Adrenal gland (tissue), 5 donors: ENCODE measurements around the gene CNOT8.

Source experiments
- POLR2A ChIP-seq, 2 donors: fragments of 450-650 bp; IDR thresholded peaks; one replicate each; pipeline ENCODE4 v1.6.1; 2017; ENCODE audit warnings: antibody characterized with exemption in 2 of 2, mild to moderate bottlenecking in 2 of 2, moderate library complexity in 1 of 2
- TF ChIP-seq, protein P1 (sequence below), 6 experiments: fragments of 450-650 bp in 4 of 6; fragments of 200-600 bp in 2 of 6; sonication (generic) in 1 of 6; IDR thresholded peaks; 1 replicate in 5 of 6; 2 replicates in 1 of 6; pipeline versions ENCODE4 v1.5.1 to v1.8.0; 2016 to 2021; ENCODE audit warnings: antibody characterized with exemption in 6 of 6, mild to moderate bottlenecking in 2 of 6, moderate library complexity in 1 of 6
- donor health status: DM: no; HTN: no; CAD: no.

DNA sequence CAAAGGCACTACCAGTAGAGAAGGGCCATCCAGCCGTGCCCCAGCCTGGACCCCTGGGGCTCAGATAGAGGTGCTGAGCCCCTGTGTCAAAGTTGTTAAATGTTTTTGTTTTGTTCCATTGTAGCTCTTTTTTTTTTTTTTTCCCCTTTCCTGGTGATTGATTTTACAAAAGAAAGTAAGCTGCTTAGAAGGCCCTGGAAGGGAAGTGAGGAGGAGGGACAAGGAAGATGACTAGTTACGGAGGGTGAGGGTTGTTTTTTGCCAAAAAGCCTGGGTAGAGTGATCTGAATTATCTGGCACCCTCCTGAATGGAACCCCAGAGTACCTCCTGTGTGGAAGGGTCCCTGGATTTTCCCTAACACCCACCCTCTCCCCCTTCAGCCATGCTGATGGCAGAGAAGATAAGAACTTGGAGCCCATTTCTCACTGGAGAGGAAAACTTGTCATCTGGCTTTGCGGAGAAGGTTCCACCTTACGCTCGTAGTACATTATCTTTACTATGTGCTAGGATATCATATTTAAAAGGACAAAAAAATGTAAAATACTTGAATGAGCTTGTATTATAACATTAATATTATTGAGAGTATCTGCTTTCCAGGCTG lies 41.4 kb upstream of the CNOT8 start:
- TF ChIP-seq, protein P1, sequence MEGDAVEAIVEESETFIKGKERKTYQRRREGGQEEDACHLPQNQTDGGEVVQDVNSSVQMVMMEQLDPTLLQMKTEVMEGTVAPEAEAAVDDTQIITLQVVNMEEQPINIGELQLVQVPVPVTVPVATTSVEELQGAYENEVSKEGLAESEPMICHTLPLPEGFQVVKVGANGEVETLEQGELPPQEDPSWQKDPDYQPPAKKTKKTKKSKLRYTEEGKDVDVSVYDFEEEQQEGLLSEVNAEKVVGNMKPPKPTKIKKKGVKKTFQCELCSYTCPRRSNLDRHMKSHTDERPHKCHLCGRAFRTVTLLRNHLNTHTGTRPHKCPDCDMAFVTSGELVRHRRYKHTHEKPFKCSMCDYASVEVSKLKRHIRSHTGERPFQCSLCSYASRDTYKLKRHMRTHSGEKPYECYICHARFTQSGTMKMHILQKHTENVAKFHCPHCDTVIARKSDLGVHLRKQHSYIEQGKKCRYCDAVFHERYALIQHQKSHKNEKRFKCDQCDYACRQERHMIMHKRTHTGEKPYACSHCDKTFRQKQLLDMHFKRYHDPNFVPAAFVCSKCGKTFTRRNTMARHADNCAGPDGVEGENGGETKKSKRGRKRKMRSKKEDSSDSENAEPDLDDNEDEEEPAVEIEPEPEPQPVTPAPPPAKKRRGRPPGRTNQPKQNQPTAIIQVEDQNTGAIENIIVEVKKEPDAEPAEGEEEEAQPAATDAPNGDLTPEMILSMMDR (IDR thresholded peaks at IDR 0.05) = no peak
- no peak for TF ChIP-seq POLR2A (IDR thresholded peaks at IDR 0.05)
